Mesendoderm (in vitro differentiated cells): ENCODE results near the gene ARHGEF4.

Experiments
- DNase-seq: peaks from one replicate; pipeline ENCODE4 v3.0.0; 2013
- H2AK5ac ChIP-seq: 2 replicates; pipeline ENCODE4 v1.6.1; 2013; ENCODE audit warnings: low read length, inconsistent platforms
- H2BK120ac ChIP-seq: 2 replicates; pipeline ENCODE4 v1.6.1; 2013; ENCODE audit warnings: low read depth, mild to moderate bottlenecking, low read length, moderate library complexity, mixed read lengths
- H2BK15ac ChIP-seq: replicated peaks from 2 replicates; pipeline ENCODE4 v1.6.1; 2013; ENCODE audit warnings: low read depth, mild to moderate bottlenecking, moderate library complexity
- H2BK5ac ChIP-seq: 2 replicates; pipeline ENCODE4 v1.6.1; 2013; ENCODE audit warnings: low read length, inconsistent platforms
- H3K18ac ChIP-seq: 2 replicates; pipeline ENCODE4 v1.6.1; 2013; ENCODE audit warnings: mild to moderate bottlenecking, low read length, mixed read lengths
- H3K23ac ChIP-seq: one replicate; pipeline ENCODE4 v1.6.1; 2013; ENCODE audit warnings: low read length
- H3K27ac ChIP-seq: 2 replicates; pipeline ENCODE4 v1.5.1; 2013; ENCODE audit warnings: low read depth, mild to moderate bottlenecking, inconsistent platforms, low read length, moderate library complexity
- H3K27me3 ChIP-seq: 2 replicates; pipeline ENCODE4 v1.6.1; 2013; ENCODE audit warnings: low read length, control low read depth, mild to moderate bottlenecking, inconsistent platforms; ENCODE audit not compliant: insufficient read depth, poor library complexity
- H3K36me3 ChIP-seq: 2 replicates; pipeline ENCODE4 v1.6.1; 2013; ENCODE audit warnings: low read length, inconsistent platforms; ENCODE audit not compliant: control insufficient read depth, insufficient read depth
- H3K4ac ChIP-seq: one replicate; pipeline ENCODE4 v1.6.1; 2013; ENCODE audit warnings: low read depth, mild to moderate bottlenecking, low read length, moderate library complexity
- H3K4me1 ChIP-seq: 2 replicates; pipeline ENCODE4 v1.6.1; 2013; ENCODE audit warnings: low read depth, low read length, inconsistent platforms; ENCODE audit not compliant: control insufficient read depth
- H3K4me2 ChIP-seq: 2 replicates; pipeline ENCODE4 v1.6.1; 2013; ENCODE audit warnings: low read length
- H3K4me3 ChIP-seq: 2 replicates; pipeline ENCODE4 v1.5.1; 2013; ENCODE audit warnings: mild to moderate bottlenecking, low read length
- H3K56ac ChIP-seq: one replicate; pipeline ENCODE4 v1.6.1; 2013; ENCODE audit warnings: low read length
- H3K79me1 ChIP-seq: 2 replicates; pipeline ENCODE4 v1.6.1; 2013; ENCODE audit warnings: low read length, inconsistent platforms
- H3K79me2 ChIP-seq: 2 replicates; pipeline ENCODE4 v1.6.1; 2013; ENCODE audit warnings: mild to moderate bottlenecking, low read length; ENCODE audit not compliant: control insufficient read depth, insufficient read depth
- H3K9ac ChIP-seq: 2 replicates; pipeline ENCODE4 v1.6.1; 2013; ENCODE audit warnings: low read length, inconsistent platforms
- H4K5ac ChIP-seq: one replicate; pipeline ENCODE4 v1.6.1; 2013; ENCODE audit warnings: low read length
- H4K8ac ChIP-seq: one replicate; pipeline ENCODE4 v1.6.1; 2013; ENCODE audit warnings: low read depth, mild to moderate bottlenecking, control low read depth, low read length, moderate library complexity
- WGBS: extraction: QIAGEN DNeasy Blood & Tissue Kit; methylation state at CpG from one replicate; pipeline ENCODE4 v1.1.7; 2013; ENCODE audit warnings: low lambda C conversion rate, missing lambda C conversion rate; ENCODE audit not compliant: insufficient coverage; ENCODE audit errors: extremely low coverage; 5-methylcytosine and 5-hydroxymethylcytosine counted together

ARHGEF4 gene

DNA sequence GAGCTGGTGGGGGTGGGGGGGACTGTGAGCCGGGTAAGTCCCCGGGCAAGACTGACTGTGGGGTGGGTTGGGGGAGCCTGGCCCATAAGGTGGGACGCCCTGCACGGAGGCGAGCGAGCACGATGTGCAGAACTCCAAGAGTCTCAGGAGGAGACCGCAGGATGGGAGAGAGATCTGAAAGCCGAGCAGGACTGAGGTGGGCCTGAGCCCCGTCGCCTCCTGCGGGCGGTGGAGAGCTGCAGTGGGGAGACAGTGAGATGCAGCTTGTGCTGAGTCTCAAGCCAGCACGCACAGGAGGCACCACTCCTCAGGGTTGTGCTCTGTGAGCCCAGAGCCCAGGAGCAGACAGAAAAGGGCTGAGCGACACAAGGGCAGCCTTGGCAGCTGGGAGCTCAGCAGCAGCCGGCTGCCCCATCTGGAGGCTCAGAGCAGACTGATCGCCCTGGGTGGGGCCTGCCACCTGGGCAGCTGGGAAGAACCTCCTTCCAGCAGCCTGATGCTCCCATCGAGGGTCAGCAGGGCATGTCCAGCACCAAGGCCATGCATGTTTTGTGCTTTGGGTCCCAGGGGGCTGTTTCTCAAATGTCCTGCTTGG is 15.9 kb downstream of the ARHGEF4 start:
- Histone ChIP-seq H3K4me3 (no peak overlapping the region), H2BK15ac (no peak overlapping the region), H3K79me1 (no peaks in the 10 kb centered on the region), H2BK120ac (no peak overlapping the region), H3K4ac (no peak overlapping the region), H3K4me2 (no peak overlapping the region), H3K56ac (no peak overlapping the region), H3K79me2 (no peaks in the 10 kb centered on the region), H3K9ac (no peak overlapping the region), H3K27ac (no peak overlapping the region), H3K4me1 (no peaks in the 10 kb centered on the region), H3K27me3 (no peaks in the 10 kb centered on the region), H2AK5ac (no peak overlapping the region), H4K5ac (no peak overlapping the region), H2BK5ac (no peak overlapping the region), H4K8ac (no peak overlapping the region), H3K23ac (no peak overlapping the region), H3K18ac (no peak overlapping the region), H3K36me3 (no peaks in the 10 kb centered on the region)
- no peak for DNase-seq
- WGBS: no CpG with 5 or more reads among the region's 18 CpGs

DNA sequence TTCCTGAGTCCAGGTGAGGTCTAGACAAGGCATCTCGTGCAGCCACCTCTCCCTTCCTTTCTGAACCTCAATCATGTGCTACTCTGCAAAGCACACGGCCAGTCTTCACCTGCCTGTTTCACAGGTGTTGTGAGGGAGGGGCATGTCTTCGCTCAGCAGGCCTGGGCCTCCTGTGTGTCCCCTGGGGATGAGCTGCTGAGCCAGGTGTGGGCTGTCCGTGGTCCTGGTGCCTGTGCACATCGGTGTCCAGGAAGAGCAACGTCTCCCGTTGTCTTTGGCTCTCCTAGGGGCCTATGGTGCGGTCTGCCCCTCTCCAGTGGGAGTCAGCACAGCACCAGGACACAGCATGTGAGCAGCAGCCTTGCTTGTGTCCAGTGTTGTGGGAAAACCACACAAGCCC is 16.7 kb downstream of the ARHGEF4 start:
- WGBS: no CpG with 5 or more reads among the region's 8 CpGs

DNA sequence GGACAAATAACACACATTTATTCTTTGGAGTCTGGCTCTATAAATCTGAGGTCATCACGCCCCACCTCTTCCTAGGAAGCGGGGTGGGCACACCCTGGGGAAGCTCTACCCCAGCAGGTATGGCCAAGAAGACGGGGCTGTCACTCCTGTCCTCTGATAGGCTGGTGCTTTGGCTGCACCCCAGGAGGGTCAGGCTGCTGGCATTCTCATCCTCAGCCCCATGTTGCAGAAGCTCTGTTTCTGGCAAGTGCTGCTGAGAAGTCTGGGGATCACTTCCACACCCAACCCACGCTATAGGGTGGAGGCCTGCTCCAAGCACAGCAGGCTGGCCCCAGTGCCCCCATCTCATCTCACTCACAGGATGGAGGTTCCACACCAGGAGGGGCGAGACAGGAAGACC is 17.6 kb downstream of the ARHGEF4 start:
- Histone ChIP-seq H3K4me1 (no peaks in the 10 kb centered on the region), H2BK15ac (no peak overlapping the region), H3K36me3 (no peaks in the 10 kb centered on the region), H3K27me3 (no peaks in the 10 kb centered on the region), H3K4me3 (no peak overlapping the region), H4K8ac (no peak overlapping the region), H2BK120ac (no peak overlapping the region), H3K18ac (no peak overlapping the region), H2BK5ac (no peak overlapping the region), H3K27ac (no peak overlapping the region), H3K79me1 (no peaks in the 10 kb centered on the region), H3K4me2 (no peak overlapping the region), H2AK5ac (no peak overlapping the region), H4K5ac (no peak overlapping the region), H3K4ac (no peak overlapping the region), H3K23ac (no peak overlapping the region), H3K79me2 (no peaks in the 10 kb centered on the region), H3K56ac (no peak overlapping the region), H3K9ac (no peak overlapping the region)
- no CpG with 5 or more reads among the region's 5 CpGs for WGBS
- no peak for DNase-seq

More for the DNA sequence above, 16.7 kb downstream of the ARHGEF4 start:
- no peak for DNase-seq
- no peak overlapping the region for H2AK5ac ChIP-seq
- no peaks in the 10 kb centered on the region for H3K36me3 ChIP-seq
- H3K18ac ChIP-seq: no peak overlapping the region
- no peak overlapping the region for H3K23ac ChIP-seq
- H3K4me2 ChIP-seq: no peak overlapping the region
- no peaks in the 10 kb centered on the region for H3K79me1 ChIP-seq
- H3K4me3 ChIP-seq: no peak overlapping the region
- no peak overlapping the region for H2BK120ac ChIP-seq
- H3K9ac ChIP-seq: no peak overlapping the region
- no peaks in the 10 kb centered on the region for H3K79me2 ChIP-seq
- no peak overlapping the region for H4K5ac ChIP-seq
- H3K56ac ChIP-seq: no peak overlapping the region
- H4K8ac ChIP-seq: no peak overlapping the region
- no peak overlapping the region for H3K4ac ChIP-seq
- no peak overlapping the region for H2BK15ac ChIP-seq
- H2BK5ac ChIP-seq: no peak overlapping the region
- H3K4me1 ChIP-seq: no peaks in the 10 kb centered on the region
- no peaks in the 10 kb centered on the region for H3K27me3 ChIP-seq
- no peak overlapping the region for H3K27ac ChIP-seq

DNA sequence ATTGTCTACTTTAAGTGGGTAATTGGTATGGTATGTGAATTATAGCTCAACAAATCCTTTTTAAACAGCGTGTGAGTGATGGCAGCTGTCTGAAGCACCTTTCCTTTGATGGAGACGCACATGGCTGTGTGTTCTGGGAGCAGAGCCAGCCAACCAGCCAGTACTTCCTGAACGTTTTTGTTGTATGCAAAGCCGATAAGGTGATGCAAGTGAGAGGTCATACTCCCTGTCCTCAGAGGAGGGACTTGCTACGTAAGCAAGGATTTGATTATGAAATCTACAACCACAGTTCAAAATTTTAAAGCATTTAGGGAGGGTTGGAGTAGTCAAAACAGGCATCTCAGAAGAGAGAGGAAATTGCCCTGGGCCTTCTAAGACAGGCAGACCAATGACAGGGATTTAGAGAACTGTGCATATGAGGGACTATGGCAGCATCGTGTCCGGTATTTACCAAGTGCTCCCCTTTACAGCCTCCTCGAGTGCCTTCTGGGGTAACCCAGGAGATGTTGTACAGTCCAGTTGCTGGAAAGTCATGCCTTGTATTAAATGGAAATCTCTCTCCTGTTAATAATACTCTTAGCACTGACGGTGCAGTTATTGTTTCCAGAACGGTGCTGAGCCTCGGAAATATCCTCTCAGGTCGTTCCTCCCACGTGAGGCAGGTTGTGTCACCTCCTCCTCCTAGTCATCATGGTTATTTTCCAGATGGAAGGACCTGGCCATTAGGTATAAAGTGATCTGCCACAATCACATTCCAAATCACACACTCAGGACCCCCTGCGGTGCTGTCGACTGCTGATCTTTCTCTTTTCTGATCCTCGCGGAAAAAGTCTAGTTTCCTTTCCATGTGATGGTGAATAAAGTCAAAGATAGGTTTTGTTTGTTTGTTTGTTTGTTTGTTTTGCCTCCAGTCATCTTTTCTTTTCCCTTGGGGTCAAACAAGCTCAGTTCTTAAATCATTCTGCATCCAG is 28.4 kb downstream of the ARHGEF4 start:
- no CpG with 5 or more reads among the region's 17 CpGs for WGBS
- Histone ChIP-seq H3K4me2 (no peak overlapping the region), H2BK5ac (no peak overlapping the region), H3K27ac (no peak overlapping the region), H3K56ac (no peak overlapping the region), H3K9ac (no peak overlapping the region), H3K79me2 (no peaks in the 10 kb centered on the region), H3K4me3 (no peak overlapping the region), H2BK120ac (no peak overlapping the region), H3K4me1 (no peaks in the 10 kb centered on the region), H2AK5ac (no peak overlapping the region), H3K79me1 (no peaks in the 10 kb centered on the region), H4K8ac (no peak overlapping the region), H4K5ac (no peak overlapping the region), H3K18ac (no peak overlapping the region), H3K27me3 (no peaks in the 10 kb centered on the region), H3K4ac (no peak overlapping the region), H3K23ac (no peak overlapping the region), H2BK15ac (no peak overlapping the region), H3K36me3 (no peaks in the 10 kb centered on the region)
- DNase-seq: peak; percentile 40

DNA sequence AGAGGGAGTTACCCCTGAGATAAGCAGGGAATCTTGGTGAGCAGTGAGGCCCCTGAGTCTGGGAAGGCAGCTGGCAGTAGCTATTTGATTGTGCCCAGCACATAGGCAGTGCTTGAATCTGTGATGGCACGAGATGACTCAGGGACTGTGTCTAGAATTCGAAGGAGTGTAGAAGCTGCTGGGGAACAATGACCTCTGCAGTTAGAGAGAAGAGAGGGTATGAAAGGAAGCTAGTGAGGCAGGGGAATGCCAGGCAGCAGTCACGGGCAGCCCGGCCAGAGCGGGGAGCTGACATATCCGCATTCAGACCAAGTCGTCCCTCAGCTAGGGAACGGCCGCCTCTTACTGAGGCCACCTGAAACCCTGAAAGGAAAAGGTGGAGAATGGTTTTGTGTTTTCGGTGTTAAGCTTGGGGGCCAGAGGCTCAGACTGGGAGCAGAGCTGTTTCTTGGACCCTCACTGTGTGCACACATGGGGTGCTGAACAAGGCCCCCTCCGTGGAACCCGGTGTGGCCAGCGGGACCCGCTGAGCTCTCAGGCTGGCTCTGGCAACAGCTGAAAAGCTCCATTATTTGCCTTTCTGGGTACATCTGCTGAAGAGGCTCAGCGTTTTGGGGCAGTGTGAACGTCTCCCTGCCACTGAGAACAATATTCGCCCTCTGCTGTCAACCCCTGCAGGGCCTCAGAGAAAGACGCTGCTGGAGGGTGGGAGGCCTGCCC is 32.9 kb downstream of the ARHGEF4 start:
- no peak overlapping the region for H3K4me3 ChIP-seq
- H3K18ac ChIP-seq: no peak overlapping the region
- no peak overlapping the region for H3K23ac ChIP-seq
- no peak overlapping the region for H4K8ac ChIP-seq
- no peaks in the 10 kb centered on the region for H3K79me1 ChIP-seq
- no peak overlapping the region for H4K5ac ChIP-seq
- H3K4me1 ChIP-seq: no peaks in the 10 kb centered on the region
- no peaks in the 10 kb centered on the region for H3K79me2 ChIP-seq
- no peak for DNase-seq
- no peak overlapping the region for H2BK15ac ChIP-seq
- H3K36me3 ChIP-seq: no peaks in the 10 kb centered on the region
- H3K4me2 ChIP-seq: no peak overlapping the region
- H3K9ac ChIP-seq: no peak overlapping the region
- no peak overlapping the region for H3K4ac ChIP-seq
- H2AK5ac ChIP-seq: no peak overlapping the region
- WGBS: no CpG with 5 or more reads among the region's 18 CpGs
- H3K27me3 ChIP-seq: no peaks in the 10 kb centered on the region
- H2BK5ac ChIP-seq: no peak overlapping the region
- no peak overlapping the region for H2BK120ac ChIP-seq
- no peak overlapping the region for H3K27ac ChIP-seq
- no peak overlapping the region for H3K56ac ChIP-seq
